ENCODE results near the gene EFNA2. TPM values are rescaled to one million over a fixed set of nuclear protein-coding genes. Genes with fewer than 3 reads are reported as not detected.

Gene EFNA2
- total RNA-seq, 1 experiment from 2014 or later, result not detected

- ChIA-PET POLR2A (ENCODE audit: unreplicated experiment) (no interaction called here), CTCF (no interaction called here)
- Histone ChIP-seq H3K4me1 (ENCODE audit: insufficient read depth, low read length) (no peaks in the 10 kb centered on the region), H3K9me2 (replicated peaks; ENCODE audit: low read length) (no peaks in the 10 kb centered on the region), H3K79me2 (ENCODE audit: low read length) (no peaks in the 10 kb centered on the region), H3F3A (ENCODE audit: low read length, unreplicated experiment) (no peaks in the 10 kb centered on the region), H3K36me3 (ENCODE audit: low read depth, low read length) (no peaks in the 10 kb centered on the region), H3K27me3 (ENCODE audit: low read length) (peaks cover 28% of the 10 kb centered on the region), H3K27ac (ENCODE audit: low read length) (no peak overlapping the region), H3K4me3 (ENCODE audit: low read length) (no peak overlapping the region), H3K9ac (ENCODE audit: low read length) (no peak overlapping the region), H3K4me2 (ENCODE audit: low read length) (peak overlapping the region; percentile 26; the same call in 1 of the 2 replicates), H4K20me1 (ENCODE audit: low read length) (no peaks in the 10 kb centered on the region), H2AFZ (ENCODE audit: low read length) (no peak overlapping the region), H3K9me3 (ENCODE audit: low read length) (no peaks in the 10 kb centered on the region)
- no TSS peak for BruUV-seq (replicated peaks)
- ATAC-seq (no peak), DNase-seq (no peak)
- intact Hi-C loops (cut with micrococcal nuclease), result no loop called here
- TF ChIP-seq CTCF (conservative IDR thresholded peaks at IDR 0.05; ENCODE audit: low read depth, low read length) (no peak), EZH2phosphoT487 (IDR thresholded peaks at IDR 0.05; ENCODE audit: borderline replicate concordance, low read length) (no peak), EZH2 (IDR thresholded peaks at IDR 0.05; ENCODE audit: low read length, unreplicated experiment) (no peak)
Observed at GRCh38 chr19:1292419-1293151, 6.9 kb downstream of the EFNA2 start.

GRCh38 chr19:1293782-1294604, 8.3 kb downstream of the EFNA2 start:
- Histone ChIP-seq H3K27me3 (ENCODE audit: low read length) (peaks cover 19% of the 10 kb centered on the region), H3K9me2 (replicated peaks; ENCODE audit: low read length) (no peaks in the 10 kb centered on the region), H3K79me2 (ENCODE audit: low read length) (no peaks in the 10 kb centered on the region), H3K9me3 (ENCODE audit: low read length) (no peaks in the 10 kb centered on the region), H2AFZ (ENCODE audit: low read length) (no peak overlapping the region), H3F3A (ENCODE audit: low read length, unreplicated experiment) (no peaks in the 10 kb centered on the region), H4K20me1 (ENCODE audit: low read length) (no peaks in the 10 kb centered on the region), H3K27ac (ENCODE audit: low read length) (no peak overlapping the region), H3K4me2 (ENCODE audit: low read length) (no peak overlapping the region), H3K36me3 (ENCODE audit: low read depth, low read length) (no peaks in the 10 kb centered on the region), H3K4me3 (ENCODE audit: low read length) (no peak overlapping the region), H3K9ac (ENCODE audit: low read length) (no peak overlapping the region), H3K4me1 (ENCODE audit: insufficient read depth, low read length) (no peaks in the 10 kb centered on the region)
- ATAC-seq (no peak), DNase-seq (no peak)
- no TSS peak for BruUV-seq (replicated peaks)
- ChIA-PET CTCF (interaction anchor here (0.6 kb wide), 1 partner anchor 566 kb away, joined by 6 read pairs; no protein-coding TSS in a partner anchor), POLR2A (ENCODE audit: unreplicated experiment) (no interaction called here)
- no peak for TF ChIP-seq CTCF (conservative IDR thresholded peaks at IDR 0.05; ENCODE audit: low read depth, low read length)
- no peak for TF ChIP-seq EZH2phosphoT487 (IDR thresholded peaks at IDR 0.05; ENCODE audit: borderline replicate concordance, low read length)
- no peak for TF ChIP-seq EZH2 (IDR thresholded peaks at IDR 0.05; ENCODE audit: low read length, unreplicated experiment)
- intact Hi-C loops (cut with micrococcal nuclease), result no loop called here

Data from PC-3 (cell line).